ENCODE results near the gene WDR38. TPM values are rescaled to one million over a fixed set of nuclear protein-coding genes. Genes with fewer than 3 reads are reported as not detected.
"Not testable (repeated sequence)": the region's sequence is repeated elsewhere in the genome, so short reads cannot be mapped to it uniquely, and the experiment has no call there.

The WDR38 gene
- total RNA-seq, 2 donors from 2014 or later = not detected

DNA sequence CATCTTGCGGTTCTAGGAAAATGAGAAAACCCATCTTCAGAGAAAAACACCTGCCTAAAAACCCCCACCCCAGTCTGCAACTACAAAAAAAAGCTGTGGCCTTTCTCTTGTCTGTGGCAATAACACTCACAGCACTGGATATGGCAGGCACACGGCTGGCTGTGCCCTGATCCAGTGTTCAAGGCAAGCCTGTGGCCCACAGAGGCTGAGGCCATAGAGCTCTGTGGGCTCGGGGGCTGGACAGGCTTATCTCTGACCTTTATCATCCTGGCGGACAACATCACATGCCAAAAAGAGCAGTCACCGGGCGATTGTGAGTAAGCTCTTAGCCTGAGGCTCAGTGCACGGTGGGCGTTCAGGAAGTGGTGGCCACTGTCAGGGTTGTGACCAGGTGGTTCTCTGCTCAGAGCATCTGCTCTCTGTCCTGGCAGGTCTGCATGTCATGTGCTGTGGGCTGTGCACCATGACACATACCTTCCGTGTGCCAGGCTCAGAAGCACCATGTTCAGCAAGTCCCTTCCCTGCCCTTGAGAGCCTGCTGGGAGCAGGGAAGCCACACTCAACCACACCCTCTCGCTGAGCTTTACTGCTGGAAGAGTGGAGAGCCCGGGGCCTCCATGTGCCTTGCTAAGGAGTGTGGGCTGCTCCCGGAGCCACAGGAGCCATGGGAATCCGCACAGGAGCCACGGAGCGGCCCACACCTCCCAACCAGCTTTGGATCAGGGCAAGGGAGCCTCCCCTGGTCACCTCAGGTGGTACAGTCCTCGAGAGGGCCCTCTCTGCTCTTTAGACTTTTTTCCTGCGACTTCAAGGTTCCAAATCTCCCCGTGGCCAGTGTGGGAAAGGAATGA is 34.6 kb upstream of the WDR38 start:
- ATAC-seq (replicated peaks in 1 of 2) (peak; percentile 95 to 96), DNase-seq (peak; percentile 22 to 46)
- Mint-ChIP-seq H3K4me3 (peak overlapping the region in 1 of 2 donors; percentile 36), H3K9me3 (no peaks in the 10 kb centered on the region), H3K4me1 (ENCODE audit: low read depth) (peaks cover 8% of the 10 kb centered on the region), H3K36me3 (ENCODE audit: insufficient read depth in 2 of 2) (no peaks in the 10 kb centered on the region), H3K27ac (no peak overlapping the region), H3K27me3 (ENCODE audit: low read depth) (peaks cover 18% of the 10 kb centered on the region)

- H3K9me3 Mint-ChIP-seq = no peaks in the 10 kb centered on the region
- no peak overlapping the region for H3K27ac Mint-ChIP-seq
- no peak overlapping the region for H3K4me3 Mint-ChIP-seq
- no peak for ATAC-seq (replicated peaks in 1 of 2)
- no peak for DNase-seq
- H3K4me1 Mint-ChIP-seq (ENCODE audit: low read depth) = peaks cover 8% of the 10 kb centered on the region
- H3K27me3 Mint-ChIP-seq (ENCODE audit: low read depth) = peaks cover 18% of the 10 kb centered on the region
- H3K36me3 Mint-ChIP-seq (ENCODE audit: insufficient read depth in 2 of 2) = no peaks in the 10 kb centered on the region
Observed at GRCh38 chr9:124820698-124821623, 32.3 kb upstream of the WDR38 start.

GRCh38 chr9:124828489-124829333 is 24.5 kb upstream of the WDR38 start:
- peaks cover 8% of the 10 kb centered on the region for H3K27me3 Mint-ChIP-seq (ENCODE audit: low read depth)
- H3K9me3 Mint-ChIP-seq = peaks cover 0 to 2% of the 10 kb centered on the region in 2 donors
- DNase-seq (no peak), ATAC-seq (replicated peaks in 1 of 2) (no peak)
- no peaks in the 10 kb centered on the region for H3K36me3 Mint-ChIP-seq (ENCODE audit: insufficient read depth in 2 of 2)
- no peak overlapping the region for H3K4me3 Mint-ChIP-seq
- no peaks in the 10 kb centered on the region for H3K4me1 Mint-ChIP-seq (ENCODE audit: low read depth)
- H3K27ac Mint-ChIP-seq = no peak overlapping the region

DNA sequence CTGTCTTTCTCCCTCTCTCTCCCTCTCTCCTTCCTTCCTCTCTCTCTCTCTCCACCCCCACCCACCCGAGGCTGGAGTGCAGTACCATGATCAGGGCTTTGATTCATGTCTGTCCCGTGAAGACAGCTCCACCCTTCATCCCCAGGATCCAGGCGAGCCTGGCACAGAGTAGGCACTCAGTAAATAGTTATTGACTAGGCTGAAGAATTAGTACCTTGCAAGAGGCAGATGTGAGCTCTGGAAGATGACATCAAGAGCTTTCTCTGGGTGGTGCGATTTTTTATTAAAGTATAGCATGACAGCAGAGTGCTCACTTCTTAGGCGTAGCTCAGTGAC is 24.0 kb upstream of the WDR38 start:
- Mint-ChIP-seq H3K4me1 (ENCODE audit: low read depth) (no peaks in the 10 kb centered on the region), H3K27ac (no peak overlapping the region), H3K36me3 (ENCODE audit: insufficient read depth in 2 of 2) (no peaks in the 10 kb centered on the region), H3K4me3 (no peak overlapping the region), H3K9me3 (peaks cover 0 to 2% of the 10 kb centered on the region in 2 donors), H3K27me3 (ENCODE audit: low read depth) (peaks cover 8% of the 10 kb centered on the region)
- no peak for DNase-seq
- ATAC-seq (replicated peaks in 1 of 2) = no peak

DNA sequence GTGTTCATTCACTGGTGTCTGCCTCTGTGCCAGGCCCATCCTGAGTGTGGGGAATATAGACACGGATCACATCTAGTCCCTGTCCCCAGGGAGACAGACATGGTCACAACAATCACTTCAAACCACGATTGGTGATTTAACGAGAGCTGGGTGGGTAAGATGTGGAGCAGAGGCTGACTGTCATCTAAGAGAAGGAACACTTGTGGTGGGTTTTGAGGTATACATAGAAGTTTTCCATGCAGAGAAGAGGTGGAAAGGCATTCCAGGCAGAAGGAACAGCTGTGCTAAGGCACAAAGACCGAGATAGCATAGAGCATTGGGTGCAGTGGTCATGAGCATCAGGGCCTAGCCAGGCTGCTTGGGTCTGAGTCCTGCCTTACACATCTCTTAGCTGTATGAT is 22.7 kb upstream of the WDR38 start:
- H3K36me3 Mint-ChIP-seq (ENCODE audit: insufficient read depth in 2 of 2) = no peaks in the 10 kb centered on the region
- H3K9me3 Mint-ChIP-seq = peaks cover 0 to 2% of the 10 kb centered on the region in 2 donors

GRCh38 chr9:124831642-124832364 is 21.5 kb upstream of the WDR38 start:
- ATAC-seq (replicated peaks in 1 of 2) (no peak), DNase-seq (no peak)
- H3K27me3 Mint-ChIP-seq (ENCODE audit: low read depth) = peaks cover 14% of the 10 kb centered on the region
- no peaks in the 10 kb centered on the region for H3K4me1 Mint-ChIP-seq (ENCODE audit: low read depth)
- H3K27ac Mint-ChIP-seq = no peak overlapping the region
- H3K36me3 Mint-ChIP-seq (ENCODE audit: insufficient read depth in 2 of 2) = no peaks in the 10 kb centered on the region
- H3K9me3 Mint-ChIP-seq = no peaks in the 10 kb centered on the region
- no peak overlapping the region for H3K4me3 Mint-ChIP-seq

More for the DNA sequence above, 22.7 kb upstream of the WDR38 start:
- no peaks in the 10 kb centered on the region for H3K4me1 Mint-ChIP-seq (ENCODE audit: low read depth)
- peaks cover 9% of the 10 kb centered on the region for H3K27me3 Mint-ChIP-seq (ENCODE audit: low read depth)
- no peak for DNase-seq
- H3K27ac Mint-ChIP-seq = no peak overlapping the region
- H3K4me3 Mint-ChIP-seq = no peak overlapping the region
- no peak for ATAC-seq (replicated peaks in 1 of 2)

DNA sequence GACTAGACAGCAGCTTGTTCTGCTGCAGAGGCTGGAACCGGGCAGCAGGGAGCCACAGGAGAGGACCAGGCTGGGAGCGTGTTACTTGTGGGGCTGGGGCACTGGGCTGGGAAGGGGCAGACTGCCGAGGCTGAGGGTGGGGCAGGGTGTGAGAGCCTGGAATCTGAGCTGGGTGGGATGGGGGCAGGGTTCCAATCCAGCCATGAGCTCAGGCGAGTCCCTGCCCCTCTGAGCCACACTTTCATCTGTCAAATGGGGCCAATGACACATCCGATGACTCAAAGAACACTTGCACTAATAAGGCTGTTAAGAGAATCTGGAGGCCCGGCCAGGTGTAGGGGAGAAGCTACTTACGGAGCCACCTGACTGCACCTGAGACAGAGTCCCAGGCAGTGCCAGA is 18.7 kb upstream of the WDR38 start:
- no peak for ATAC-seq (replicated peaks in 1 of 2)
- H3K27ac Mint-ChIP-seq = no peak overlapping the region
- H3K4me1 Mint-ChIP-seq (ENCODE audit: low read depth) = no peaks in the 10 kb centered on the region

GRCh38 chr9:124835026-124835557 is 18.2 kb upstream of the WDR38 start:
- Mint-ChIP-seq H3K36me3 (ENCODE audit: insufficient read depth in 2 of 2) (no peaks in the 10 kb centered on the region), H3K27ac (no peak overlapping the region), H3K4me3 (no peak overlapping the region), H3K4me1 (ENCODE audit: low read depth) (no peaks in the 10 kb centered on the region), H3K27me3 (ENCODE audit: low read depth) (peaks cover 35% of the 10 kb centered on the region), H3K9me3 (no peaks in the 10 kb centered on the region)
- ATAC-seq (replicated peaks in 1 of 2) (no peak), DNase-seq (no peak)

More for the DNA sequence above, 18.7 kb upstream of the WDR38 start:
- DNase-seq = no peak
- Mint-ChIP-seq H3K4me3 (no peak overlapping the region), H3K27me3 (ENCODE audit: low read depth) (peaks cover 34% of the 10 kb centered on the region), H3K36me3 (ENCODE audit: insufficient read depth in 2 of 2) (no peaks in the 10 kb centered on the region), H3K9me3 (no peaks in the 10 kb centered on the region)

DNA sequence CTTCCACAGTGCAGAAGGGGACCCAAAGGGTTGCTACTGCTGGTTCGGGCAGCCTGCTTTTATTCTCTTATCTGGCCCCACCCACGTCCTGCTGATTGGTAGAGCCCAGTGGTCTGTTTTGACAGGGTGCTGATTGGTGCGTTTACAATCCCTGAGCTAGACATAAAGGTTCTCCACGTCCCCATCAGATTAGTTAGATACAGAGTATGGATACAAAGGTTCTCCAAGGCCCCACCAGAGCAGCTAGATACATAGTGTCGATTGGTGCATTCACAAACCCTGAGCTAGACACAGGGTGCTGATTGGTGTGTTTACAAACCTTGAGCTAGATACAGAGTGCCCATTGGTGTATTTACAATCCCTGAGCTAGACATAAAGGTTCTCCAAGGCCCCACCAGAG is 15.1 kb upstream of the WDR38 start:
- H3K36me3 Mint-ChIP-seq (ENCODE audit: insufficient read depth in 2 of 2); H3K27ac Mint-ChIP-seq; DNase-seq; H3K9me3 Mint-ChIP-seq; H3K4me3 Mint-ChIP-seq; ATAC-seq (replicated peaks in 1 of 2); H3K4me1 Mint-ChIP-seq (ENCODE audit: low read depth): not testable (repeated sequence)
- H3K27me3 Mint-ChIP-seq (ENCODE audit: low read depth) = peaks cover 27% of the 10 kb centered on the region

GRCh38 chr9:124838567-124839275 is 14.5 kb upstream of the WDR38 start:
- not testable (repeated sequence) for H3K4me3 Mint-ChIP-seq; H3K27ac Mint-ChIP-seq; H3K36me3 Mint-ChIP-seq (ENCODE audit: insufficient read depth in 2 of 2); H3K9me3 Mint-ChIP-seq; ATAC-seq (replicated peaks in 1 of 2); DNase-seq; H3K4me1 Mint-ChIP-seq (ENCODE audit: low read depth)
- H3K27me3 Mint-ChIP-seq (ENCODE audit: low read depth) = peaks cover 27% of the 10 kb centered on the region

GRCh38 chr9:124839612-124840299 is 13.5 kb upstream of the WDR38 start:
- Mint-ChIP-seq H3K4me3 (no peak overlapping the region), H3K36me3 (ENCODE audit: insufficient read depth in 2 of 2) (no peaks in the 10 kb centered on the region), H3K27ac (no peak overlapping the region), H3K4me1 (ENCODE audit: low read depth) (no peaks in the 10 kb centered on the region), H3K9me3 (no peaks in the 10 kb centered on the region), H3K27me3 (ENCODE audit: low read depth) (peaks cover 27% of the 10 kb centered on the region)
- ATAC-seq (replicated peaks in 1 of 2) = peak in 1 of 2 donors; percentile 24
- no peak for DNase-seq

Measured in activated T-cell treated with anti-CD3 and anti-CD28 coated beads, Interleukin-2, amount 50 U/mL, for 72 hours (primary cell).